ENCODE measurements around the gene FUT8.

The FUT8 gene

DNA sequence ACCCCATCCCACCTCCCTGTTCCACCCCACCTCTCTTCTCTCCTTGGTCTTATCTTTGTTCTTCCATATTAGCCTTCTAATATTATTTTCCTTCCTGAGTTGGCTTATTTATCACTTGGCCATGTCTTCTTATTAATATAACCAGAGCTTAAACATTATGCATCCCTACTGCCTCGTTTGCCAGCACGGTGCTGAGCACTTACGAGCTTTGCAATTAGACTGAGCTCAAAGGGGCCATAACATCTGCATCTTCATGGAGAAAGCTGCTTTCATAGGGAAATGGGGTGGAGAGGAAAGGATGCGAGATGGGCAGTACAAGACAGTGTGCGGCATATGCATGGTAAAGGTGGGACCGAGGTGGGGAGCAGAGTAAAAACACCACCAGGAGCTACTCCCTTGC, 342.8 kb downstream of the FUT8 start:
- no peak overlapping the region for H3K4me3 ChIP-seq (ENCODE audit: low read length in 2 of 2)
- H3K9me3 ChIP-seq (replicated peaks in 1 of 2; ENCODE audit: control insufficient read depth in 2 of 2, insufficient read depth in 1 of 2, low read depth in 1 of 2, low read length in 2 of 2) = no peaks in the 10 kb centered on the region
- peaks cover 0 to 1% of the 10 kb centered on the region in 2 donors for H3K4me1 ChIP-seq (ENCODE audit: control insufficient read depth in 2 of 2, insufficient read depth in 1 of 2, low read depth in 1 of 2, low read length in 2 of 2)
- no peak overlapping the region for H3K9ac ChIP-seq (ENCODE audit: low read depth, low read length, poor library complexity)
- H2BK12ac ChIP-seq (ENCODE audit: low read length) = no peak overlapping the region
- no peaks in the 10 kb centered on the region for H3K79me1 ChIP-seq (ENCODE audit: low read depth, low read length)
- no peak overlapping the region for H2BK5ac ChIP-seq (ENCODE audit: low read length)
- peak overlapping the region; percentile 37 for H3K18ac ChIP-seq (ENCODE audit: low read length)
- H3K27me3 ChIP-seq (ENCODE audit: control insufficient read depth in 3 of 3, insufficient read depth in 3 of 3, low read depth in 1 of 3, low read length in 3 of 3) = no peaks in the 10 kb centered on the region
- no peak overlapping the region for H3K14ac ChIP-seq (ENCODE audit: low read length)
- no peak overlapping the region for H2BK15ac ChIP-seq (ENCODE audit: low read length)
- H2AFZ ChIP-seq (ENCODE audit: low read length) = no peak overlapping the region
- H3K36me3 ChIP-seq (replicated peaks in 1 of 2; ENCODE audit: control insufficient read depth in 2 of 2, insufficient read depth in 2 of 2, low read length in 2 of 2) = no peaks in the 10 kb centered on the region
- H4K91ac ChIP-seq (ENCODE audit: low read depth, low read length, poor library complexity) = no peak overlapping the region
- WGBS, 2 donors (ENCODE audit: extremely low coverage in 2 of 2, insufficient read length in 2 of 2, insufficient replicate concordance in 1 of 2) = no CpG with 5 or more reads among the region's 6 CpGs
- no peak overlapping the region for H3K4me2 ChIP-seq (ENCODE audit: insufficient read depth, low read length, poor library complexity, severe bottlenecking)
- H3K23ac ChIP-seq (ENCODE audit: low read depth, low read length, poor library complexity) = no peak overlapping the region
- no peak overlapping the region for H3K4ac ChIP-seq (ENCODE audit: low read length)
- no peak for DNase-seq (ENCODE audit: low spot score)
- H2AK5ac ChIP-seq (ENCODE audit: low read depth, low read length) = no peak overlapping the region
- H4K8ac ChIP-seq (ENCODE audit: low read depth, low read length) = no peak overlapping the region
- H3K27ac ChIP-seq (replicated peaks; ENCODE audit: low read length) = no peak overlapping the region
- no peak overlapping the region for H2BK120ac ChIP-seq (ENCODE audit: low read depth, low read length)

DNA sequence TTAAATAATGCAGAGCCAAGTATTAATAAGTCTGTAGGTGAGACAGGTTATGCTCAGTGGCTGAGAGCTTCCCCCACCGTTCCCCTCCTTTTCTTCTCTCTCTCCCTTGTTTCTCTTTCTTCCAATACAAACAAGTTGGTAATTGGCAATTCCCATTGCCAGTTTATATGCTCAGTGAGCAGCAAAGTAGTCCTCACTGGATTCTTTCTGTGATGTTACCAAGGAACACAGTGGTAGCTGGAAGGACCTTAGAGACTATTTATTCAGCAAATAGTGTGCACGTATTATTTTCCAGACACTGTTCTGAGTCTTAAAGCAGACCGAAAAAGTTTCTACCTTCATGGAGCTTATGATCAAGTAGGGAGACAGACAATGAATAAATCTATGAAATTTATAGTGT, 344.4 kb downstream of the FUT8 start:
- no peaks in the 10 kb centered on the region for H3K79me1 ChIP-seq (ENCODE audit: low read depth, low read length)

DNA sequence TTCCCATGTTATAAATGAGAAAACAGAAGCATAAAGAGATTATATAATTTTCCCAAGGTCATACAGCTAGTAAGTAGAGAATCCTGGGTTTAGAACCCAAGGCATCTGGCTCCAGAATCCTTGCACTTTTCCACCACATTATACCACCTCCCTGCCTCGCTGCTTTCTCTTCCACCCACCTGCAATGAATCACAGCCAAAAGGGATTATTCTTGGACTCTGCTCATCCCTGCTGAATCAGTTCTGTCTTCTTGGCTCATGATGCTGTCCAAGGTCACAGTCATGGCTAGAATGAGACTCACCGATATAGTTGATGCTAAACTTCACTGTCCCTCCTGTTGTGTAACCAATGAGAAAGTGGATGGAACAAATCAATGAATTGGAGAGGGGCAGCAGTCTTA, 356.6 kb downstream of the FUT8 start:
- Histone ChIP-seq H3K4ac (ENCODE audit: low read length) (no peak overlapping the region), H2BK12ac (ENCODE audit: low read length) (no peak overlapping the region), H3K18ac (ENCODE audit: low read length) (no peak overlapping the region), H3K36me3 (replicated peaks in 1 of 2; ENCODE audit: control insufficient read depth in 2 of 2, insufficient read depth in 2 of 2, low read length in 2 of 2) (no peaks in the 10 kb centered on the region), H4K8ac (ENCODE audit: low read depth, low read length) (no peak overlapping the region), H2AFZ (ENCODE audit: low read length) (no peak overlapping the region), H3K14ac (ENCODE audit: low read length) (no peak overlapping the region), H3K23ac (ENCODE audit: low read depth, low read length, poor library complexity) (no peak overlapping the region), H3K4me1 (ENCODE audit: control insufficient read depth in 2 of 2, insufficient read depth in 1 of 2, low read depth in 1 of 2, low read length in 2 of 2) (no peaks in the 10 kb centered on the region), H3K27me3 (ENCODE audit: control insufficient read depth in 3 of 3, insufficient read depth in 3 of 3, low read depth in 1 of 3, low read length in 3 of 3) (peaks cover 0 to 6% (median 0%) of the 10 kb centered on the region in 3 experiments), H3K4me2 (ENCODE audit: insufficient read depth, low read length, poor library complexity, severe bottlenecking) (no peak overlapping the region), H4K91ac (ENCODE audit: low read depth, low read length, poor library complexity) (no peak overlapping the region), H3K79me1 (ENCODE audit: low read depth, low read length) (no peaks in the 10 kb centered on the region), H3K27ac (replicated peaks; ENCODE audit: low read length) (no peak overlapping the region), H3K9me3 (replicated peaks in 1 of 2; ENCODE audit: control insufficient read depth in 2 of 2, insufficient read depth in 1 of 2, low read depth in 1 of 2, low read length in 2 of 2) (peaks cover 0 to 2% of the 10 kb centered on the region in 2 donors), H2BK5ac (ENCODE audit: low read length) (no peak overlapping the region), H2BK15ac (ENCODE audit: low read length) (no peak overlapping the region), H2AK5ac (ENCODE audit: low read depth, low read length) (no peak overlapping the region), H3K9ac (ENCODE audit: low read depth, low read length, poor library complexity) (no peak overlapping the region), H3K4me3 (ENCODE audit: low read length in 2 of 2) (no peak overlapping the region), H2BK120ac (ENCODE audit: low read depth, low read length) (no peak overlapping the region)
- DNase-seq (ENCODE audit: low spot score) = no peak
- no CpG with 5 or more reads among the region's 2 CpGs for WGBS, 2 donors (ENCODE audit: extremely low coverage in 2 of 2, insufficient read length in 2 of 2, insufficient replicate concordance in 1 of 2)

More for the DNA sequence above, 344.4 kb downstream of the FUT8 start:
- DNase-seq (ENCODE audit: low spot score) = no peak
- Histone ChIP-seq H3K27me3 (ENCODE audit: control insufficient read depth in 3 of 3, insufficient read depth in 3 of 3, low read depth in 1 of 3, low read length in 3 of 3) (no peaks in the 10 kb centered on the region), H2AFZ (ENCODE audit: low read length) (no peak overlapping the region), H3K14ac (ENCODE audit: low read length) (no peak overlapping the region), H3K9ac (ENCODE audit: low read depth, low read length, poor library complexity) (no peak overlapping the region), H3K18ac (ENCODE audit: low read length) (no peak overlapping the region), H2AK5ac (ENCODE audit: low read depth, low read length) (no peak overlapping the region), H3K27ac (replicated peaks; ENCODE audit: low read length) (no peak overlapping the region), H3K36me3 (replicated peaks in 1 of 2; ENCODE audit: control insufficient read depth in 2 of 2, insufficient read depth in 2 of 2, low read length in 2 of 2) (no peaks in the 10 kb centered on the region), H3K4me1 (ENCODE audit: control insufficient read depth in 2 of 2, insufficient read depth in 1 of 2, low read depth in 1 of 2, low read length in 2 of 2) (no peaks in the 10 kb centered on the region), H3K4me2 (ENCODE audit: insufficient read depth, low read length, poor library complexity, severe bottlenecking) (no peak overlapping the region), H2BK12ac (ENCODE audit: low read length) (no peak overlapping the region), H2BK15ac (ENCODE audit: low read length) (no peak overlapping the region), H3K23ac (ENCODE audit: low read depth, low read length, poor library complexity) (no peak overlapping the region), H3K9me3 (replicated peaks in 1 of 2; ENCODE audit: control insufficient read depth in 2 of 2, insufficient read depth in 1 of 2, low read depth in 1 of 2, low read length in 2 of 2) (no peaks in the 10 kb centered on the region), H2BK5ac (ENCODE audit: low read length) (no peak overlapping the region), H2BK120ac (ENCODE audit: low read depth, low read length) (no peak overlapping the region), H3K4ac (ENCODE audit: low read length) (no peak overlapping the region), H3K4me3 (ENCODE audit: low read length in 2 of 2) (no peak overlapping the region), H4K8ac (ENCODE audit: low read depth, low read length) (no peak overlapping the region), H4K91ac (ENCODE audit: low read depth, low read length, poor library complexity) (no peak overlapping the region)
- no CpG with 5 or more reads among the region's 3 CpGs for WGBS, 2 donors (ENCODE audit: extremely low coverage in 2 of 2, insufficient read length in 2 of 2, insufficient replicate concordance in 1 of 2)

DNA sequence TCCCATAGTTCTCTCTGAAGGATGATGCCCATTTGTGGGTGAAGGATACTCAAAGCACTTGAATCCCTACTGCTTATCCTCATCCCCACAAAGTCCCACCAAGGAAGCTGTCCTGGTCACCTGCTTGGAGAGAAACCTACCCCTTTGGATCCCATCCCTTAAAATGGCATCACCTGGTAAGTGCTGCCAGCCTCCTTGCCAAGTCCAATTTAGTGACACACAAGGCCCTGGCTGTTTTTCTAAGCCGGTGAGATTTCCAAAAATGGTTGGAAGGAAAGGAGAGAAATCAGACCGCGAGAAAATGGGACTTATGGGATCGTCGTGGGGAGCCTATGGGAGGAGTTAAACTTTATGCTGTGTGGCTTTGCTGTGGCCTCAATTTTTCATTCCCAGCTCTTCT, 358.2 kb downstream of the FUT8 start:
- Histone ChIP-seq H3K79me1 (ENCODE audit: low read depth, low read length) (no peaks in the 10 kb centered on the region), H3K9ac (ENCODE audit: low read depth, low read length, poor library complexity) (no peak overlapping the region), H4K8ac (ENCODE audit: low read depth, low read length) (no peak overlapping the region), H3K9me3 (replicated peaks in 1 of 2; ENCODE audit: control insufficient read depth in 2 of 2, insufficient read depth in 1 of 2, low read depth in 1 of 2, low read length in 2 of 2) (peaks cover 0 to 2% of the 10 kb centered on the region in 2 donors), H2AK5ac (ENCODE audit: low read depth, low read length) (no peak overlapping the region), H2BK120ac (ENCODE audit: low read depth, low read length) (no peak overlapping the region), H3K27me3 (ENCODE audit: control insufficient read depth in 3 of 3, insufficient read depth in 3 of 3, low read depth in 1 of 3, low read length in 3 of 3) (peaks cover 0 to 7% (median 0%) of the 10 kb centered on the region in 3 experiments), H3K4me3 (ENCODE audit: low read length in 2 of 2) (no peak overlapping the region), H3K18ac (ENCODE audit: low read length) (no peak overlapping the region), H3K14ac (ENCODE audit: low read length) (no peak overlapping the region), H2AFZ (ENCODE audit: low read length) (no peak overlapping the region), H3K4me2 (ENCODE audit: insufficient read depth, low read length, poor library complexity, severe bottlenecking) (no peak overlapping the region), H3K36me3 (replicated peaks in 1 of 2; ENCODE audit: control insufficient read depth in 2 of 2, insufficient read depth in 2 of 2, low read length in 2 of 2) (no peaks in the 10 kb centered on the region), H2BK5ac (ENCODE audit: low read length) (no peak overlapping the region), H2BK15ac (ENCODE audit: low read length) (no peak overlapping the region), H3K4me1 (ENCODE audit: control insufficient read depth in 2 of 2, insufficient read depth in 1 of 2, low read depth in 1 of 2, low read length in 2 of 2) (no peaks in the 10 kb centered on the region), H3K23ac (ENCODE audit: low read depth, low read length, poor library complexity) (no peak overlapping the region), H3K27ac (replicated peaks; ENCODE audit: low read length) (no peak overlapping the region), H3K4ac (ENCODE audit: low read length) (no peak overlapping the region), H4K91ac (ENCODE audit: low read depth, low read length, poor library complexity) (no peak overlapping the region), H2BK12ac (ENCODE audit: low read length) (no peak overlapping the region)
- no CpG with 5 or more reads among the region's 5 CpGs for WGBS, 2 donors (ENCODE audit: extremely low coverage in 2 of 2, insufficient read length in 2 of 2, insufficient replicate concordance in 1 of 2)
- no peak for DNase-seq (ENCODE audit: low spot score)

Measured in neuronal stem cell (in vitro differentiated cells).